K562 (cell line): ENCODE measurements around the gene CYP11A1. TPM values are rescaled to one million over a fixed set of nuclear protein-coding genes. Genes with fewer than 3 reads are reported as not detected.

Source experiments
- ATAC-seq: fragments of 200-7000 bp; cut with Tn5 transposase; 3 replicates; pipeline ENCODE4 v1.9.1; 2020; ENCODE audit warnings: moderate library complexity
- BruUV-seq: library from RNA; stranded (reverse); fragments of 400-500 nt; replicated peaks from 2 replicates; lab custom pipeline; 2021; lab: Mats Ljungman, UMichigan
- CTCF ChIA-PET: fragments of 300-600 bp; formaldehyde crosslinking; extraction: SDS; loops from one replicate; lab custom pipeline; 2021; ENCODE audit warnings: low intra/inter-chr PET ratio; lab: Yijun Ruan, JAX
- POLR2A ChIA-PET: fragments of 300-600, 350-650 bp; sonication (Branson Sonifier 250); formaldehyde crosslinking; extraction: SDS; loops from one replicate; lab custom pipeline; 2021; ENCODE audit warnings: antibody characterized with exemption, inconsistent platforms; lab: Yijun Ruan, JAX
- DNase-seq, 4 experiments: peaks; one replicate each; pipeline versions ENCODE4 v3.0.0 to v3.0.0-alpha.2; 2011 to 2018; ENCODE audit warnings: low spot score in 3 of 4, mixed read lengths in 3 of 4; ENCODE audit errors: extremely low read depth in 1 of 4
- FAIRE-seq: peaks from 2 replicates; lab custom pipeline; 2011; peaks lifted over from hg19 to GRCh38; lab: Jason Lieb, UNC
- H2AFZ ChIP-seq: 2 replicates; pipeline ENCODE4 v1.6.0; 2011; ENCODE audit warnings: low read depth, low read length, control low read depth, inconsistent platforms
- H3K27ac ChIP-seq: fragments of 200-600 bp; 3 replicates; pipeline ENCODE4 v1.8.0; 2011; ENCODE audit warnings: low read depth, mild to moderate bottlenecking, control low read depth, inconsistent platforms, low read length, moderate library complexity, mixed read lengths; ENCODE audit errors: extremely low read depth
- H3K27me3 ChIP-seq, 2 experiments: fragments of 300-600 bp in 1 of 2; 2 replicates in 1 of 2; 3 replicates in 1 of 2; pipeline versions ENCODE4 v1.6.0 to v1.8.0; 2011; ENCODE audit warnings: inconsistent platforms in 2 of 2, low read length in 2 of 2, mild to moderate bottlenecking in 1 of 2, mixed read lengths in 1 of 2, moderate library complexity in 1 of 2; ENCODE audit not compliant: control insufficient read depth in 2 of 2, insufficient read depth in 2 of 2
- H3K36me3 ChIP-seq: fragments of 300-600 bp; 3 replicates; pipeline ENCODE4 v1.8.0; 2011; ENCODE audit warnings: mild to moderate bottlenecking, low read length, inconsistent platforms; ENCODE audit not compliant: control insufficient read depth, insufficient read depth
- H3K4me1 ChIP-seq, 2 experiments: fragments of 200-600 bp in 1 of 2; replicated peaks in 1 of 2; 2 replicates in 1 of 2; 3 replicates in 1 of 2; pipeline versions ENCODE4 v1.5.1 to v1.8.0; 2011; ENCODE audit warnings: inconsistent platforms in 2 of 2, low read length in 2 of 2, mild to moderate bottlenecking in 1 of 2, mixed read lengths in 1 of 2, moderate library complexity in 1 of 2; ENCODE audit not compliant: control insufficient read depth in 2 of 2, insufficient read depth in 2 of 2
- H3K4me2 ChIP-seq: 2 replicates; pipeline ENCODE4 v1.6.1; 2011; ENCODE audit warnings: low read length, control low read depth, inconsistent platforms, mixed read lengths; ENCODE audit not compliant: insufficient read depth
- H3K4me3 ChIP-seq: fragments of 200-600 bp; sonication (generic), shearing (Covaris generic); 2 replicates; pipeline ENCODE4 v1.5.1; 2016; ENCODE audit warnings: control low read depth, inconsistent platforms
- H3K79me2 ChIP-seq: fragments of 200-600 bp; 3 replicates; pipeline ENCODE4 v1.8.0; 2011; ENCODE audit warnings: low read length, inconsistent platforms; ENCODE audit not compliant: control insufficient read depth, insufficient read depth
- H3K9ac ChIP-seq, 2 experiments: 2 replicates each; pipeline versions ENCODE4 v1.6.0 to v1.6.1; 2011; ENCODE audit warnings: low read depth in 2 of 2, low read length in 2 of 2, control low read depth in 1 of 2, inconsistent platforms in 1 of 2, mild to moderate bottlenecking in 1 of 2, mixed read lengths in 1 of 2; ENCODE audit not compliant: insufficient read depth in 1 of 2
- H3K9me1 ChIP-seq: one replicate; pipeline ENCODE4 v1.6.0; 2011; ENCODE audit warnings: inconsistent platforms, mild to moderate bottlenecking, low read length, moderate library complexity; ENCODE audit not compliant: control insufficient read depth, insufficient read depth
- H3K9me3 ChIP-seq: replicated peaks from 2 replicates; pipeline ENCODE4 v1.5.1; 2011; ENCODE audit warnings: low read depth, low read length, inconsistent platforms; ENCODE audit not compliant: control insufficient read depth, insufficient read depth
- H4K20me1 ChIP-seq: replicated peaks from 2 replicates; pipeline ENCODE4 v1.6.1; 2011; ENCODE audit warnings: low read length, inconsistent platforms, mixed read lengths; ENCODE audit not compliant: control insufficient read depth, insufficient read depth
- CEBPB ChIP-seq: fragments of 450-650 bp; IDR thresholded peaks from 2 replicates; pipeline ENCODE4 v1.6.1; 2016; ENCODE audit warnings: missing genetic modification characterization, missing compliant biosample characterization
- ELF1 ChIP-seq: fragments of 200-800 bp; sonication (Bioruptor generic); IDR thresholded peaks from 2 replicates; pipeline ENCODE4 v1.6.1; 2016; ENCODE audit warnings: missing genetic modification characterization, missing compliant biosample characterization
- ETV6 ChIP-seq, 3 experiments: fragments of 150-350 bp in 1 of 3; sonication (generic) in 1 of 3; formaldehyde crosslinking in 1 of 3; IDR thresholded peaks; 2 replicates each; pipeline versions ENCODE4 v1.6.1 to v1.8.0; 2014 to 2022; ENCODE audit warnings: borderline replicate concordance in 2 of 3, low read depth in 2 of 3, antibody characterized with exemption in 1 of 3, low read length in 1 of 3, mild to moderate bottlenecking in 1 of 3, missing genetic modification reagents in 1 of 3
- EZH2 ChIP-seq: IDR thresholded peaks from 2 replicates; pipeline ENCODE4 v1.6.1; 2012; ENCODE audit warnings: low read depth, mild to moderate bottlenecking, inconsistent platforms, low read length, borderline replicate concordance
- LARP7 ChIP-seq: fragments of 450-650 bp; IDR thresholded peaks from 2 replicates; pipeline ENCODE4 v1.6.1; 2016
- NR4A1 ChIP-seq, 2 experiments: fragments of 250-450 bp in 1 of 2; fragments of 450-650 bp in 1 of 2; sonication (Bioruptor Pico) in 1 of 2; IDR thresholded peaks; 2 replicates each; pipeline versions ENCODE4 v1.4.0 to v1.6.1; 2016 to 2020; ENCODE audit warnings: mild to moderate bottlenecking in 2 of 2, missing compliant biosample characterization in 1 of 2, missing genetic modification characterization in 1 of 2, moderate library complexity in 1 of 2
- POLR2AphosphoS2 ChIP-seq: IDR thresholded peaks from 2 replicates; pipeline ENCODE4 v1.6.1; 2012; ENCODE audit warnings: low read length, improper control_type of control experiment
- RAD21 ChIP-seq, 2 experiments: fragments of 250-450 bp in 1 of 2; fragments of 450-650 bp in 1 of 2; sonication (Bioruptor Pico) in 1 of 2; formaldehyde crosslinking in 1 of 2; IDR thresholded peaks in 1 of 2; conservative IDR thresholded peaks in 1 of 2; 2 replicates each; pipeline versions ENCODE4 v1.4.0 to v1.8.0; 2020 to 2022; ENCODE audit warnings: mild to moderate bottlenecking in 2 of 2, moderate library complexity in 1 of 2
- RCOR1 ChIP-seq, 2 experiments: IDR thresholded peaks; 2 replicates each; pipeline ENCODE4 v1.6.1; 2012; ENCODE audit warnings: low read depth in 2 of 2, low read length in 2 of 2, borderline replicate concordance in 1 of 2, improper control_type of control experiment in 1 of 2
- SRSF1 ChIP-seq: fragments of 200-400 bp; formaldehyde crosslinking; IDR thresholded peaks from 2 replicates; pipeline ENCODE4 v1.6.1; 2017; ENCODE audit warnings: mild to moderate bottlenecking, low read depth, low read length, moderate library complexity
- STAT5A ChIP-seq: IDR thresholded peaks from 2 replicates; pipeline ENCODE4 v1.6.1; 2012; ENCODE audit warnings: low read length, inconsistent platforms, borderline replicate concordance
- TRIM24 ChIP-seq, 2 experiments: fragments of 450-650 bp; IDR thresholded peaks; 2 replicates each; pipeline ENCODE4 v1.6.1; 2016
- U2AF2 ChIP-seq: fragments of 200-400 bp; formaldehyde crosslinking; optimal IDR thresholded peaks from 2 replicates; pipeline ENCODE3; 2017; ENCODE audit warnings: low read depth, mild to moderate bottlenecking, low read length
- UBTF ChIP-seq, 2 experiments: IDR thresholded peaks; 2 replicates each; pipeline ENCODE4 v1.6.1; 2012; ENCODE audit warnings: improper control_type of control experiment in 2 of 2, low read depth in 2 of 2, low read length in 2 of 2, borderline replicate concordance in 1 of 2
- ZBTB26 ChIP-seq: fragments of 450-650 bp; formaldehyde crosslinking; IDR thresholded peaks from 2 replicates; pipeline ENCODE4 v1.4.0; 2022; ENCODE audit warnings: missing genetic modification characterization
- ZNF133 ChIP-seq: fragments of 250-450 bp; sonication (Bioruptor Pico); IDR thresholded peaks from 2 replicates; pipeline ENCODE4 v1.4.0; 2020; ENCODE audit warnings: mild to moderate bottlenecking
- ZNF23 ChIP-seq: fragments of 250-450 bp; sonication (Bioruptor Pico); IDR thresholded peaks from 2 replicates; pipeline ENCODE4 v1.4.0; 2020; ENCODE audit warnings: mild to moderate bottlenecking
- ZNF239 ChIP-seq: fragments of 250-450 bp; sonication (Bioruptor Pico); IDR thresholded peaks from 2 replicates; pipeline ENCODE4 v1.4.0; 2020; ENCODE audit warnings: mild to moderate bottlenecking
- WGBS: fragments of 100-300 bp; shearing (Covaris generic); methylation state at CpG from one replicate; pipeline ENCODE4 v1.1.6; 2016; ENCODE audit warnings: low coverage, mixed read lengths; ENCODE audit not compliant: insufficient coverage; ENCODE audit errors: missing lambda C conversion rate; 5-methylcytosine and 5-hydroxymethylcytosine counted together
- in situ Hi-C: fragments of 300-500 bp; cut with MboI; formaldehyde crosslinking; loops from 4 replicates; pipeline ENCODE4 v1.15.0; 2018; ENCODE audit warnings: inconsistent platforms, mixed read lengths
- intact Hi-C: fragments of 100-400 bp; cut with micrococcal nuclease; formaldehyde crosslinking; loops from 2 replicates; pipeline ENCODE4 v1.14.2; 2022
- polyA plus RNA-seq, 8 experiments: library from polyadenylated mRNA; depleted of rRNA in 4 of 8; stranded (reverse) in 5 of 8; unstranded in 3 of 8; fragments of >200 nt; fragmentation: Nextera tagmentation in 2 of 8; fragmentation: Illumina TruSeq in 1 of 8; extraction: Ambion mirVana in 2 of 8; extraction: Trizol in 1 of 8; gene quantifications; 2 replicates each; pipeline versions ENCODE4 v1.2.1 to v1.2.3, GENCODE V29; 2011 to 2014; ENCODE audit warnings: inconsistent platforms in 1 of 8, missing spikeins in 1 of 8
- total RNA-seq, 7 experiments: library from RNA; depleted of rRNA in 6 of 7; stranded (reverse); fragments of >200 nt in 6 of 7; fragmentation: Illumina TruSeq in 2 of 7; extraction: Trizol in 2 of 7; gene quantifications; 2 replicates each; pipeline versions ENCODE4 v1.2.1 to v1.2.3, GENCODE V29; 2011 to 2021; ENCODE audit warnings: low replicate concordance in 1 of 7

The CYP11A1 gene
- total and polyA plus RNA-seq, 9 of the 15 experiments (the other 6 are each of a cell fraction or from before 2014, with no cell fraction given) = 0.06 to 0.24 (median 0.10) TPM; not detected in 4

GRCh38 chr15:74352393-74352910 lies 15.0 kb downstream of the CYP11A1 start (continued):
- TF ChIP-seq UBTF (IDR thresholded peaks at IDR 0.05; ENCODE audit: borderline replicate concordance in 1 of 2, low read depth in 2 of 2, low read length in 2 of 2) = no peak
- TF ChIP-seq RCOR1 (IDR thresholded peaks at IDR 0.05; ENCODE audit: borderline replicate concordance in 1 of 2, low read depth in 2 of 2, low read length in 2 of 2) = no peak
- no peak for TF ChIP-seq ZNF133 (CRISPR knock-in tag)
- no peak for TF ChIP-seq NR4A1 (CRISPR knock-in tag; IDR thresholded peaks at IDR 0.05)
- no peak for TF ChIP-seq NR4A1 (tag; IDR thresholded peaks at IDR 0.05)
- no peak for TF ChIP-seq ETV6 (IDR thresholded peaks at IDR 0.05; ENCODE audit: borderline replicate concordance in 1 of 2, low read depth in 2 of 2, low read length in 1 of 2)
- TF ChIP-seq ETV6 (CRISPR knock-in tag; IDR thresholded peaks at IDR 0.05; ENCODE audit: borderline replicate concordance) = no peak
- no peak for TF ChIP-seq EZH2

GRCh38 chr15:74351670-74352069 lies 15.8 kb downstream of the CYP11A1 start:
- Histone ChIP-seq H2AFZ (no peak overlapping the region), H3K4me1 (no peaks in the 10 kb centered on the region), H3K9me3 (no peaks in the 10 kb centered on the region), H3K9me1 (no peaks in the 10 kb centered on the region), H3K9ac (no peak overlapping the region), H3K27me3 (peaks cover 6 to 16% of the 10 kb centered on the region in 2 experiments; a peak in 4 of 5 replicates), H3K4me3 (no peak overlapping the region), H4K20me1 (no peaks in the 10 kb centered on the region), H3K4me2 (no peak overlapping the region), H3K36me3 (no peaks in the 10 kb centered on the region), H3K27ac (no peak overlapping the region), H3K79me2 (no peaks in the 10 kb centered on the region)
- no peak for FAIRE-seq
- in situ Hi-C loops = no loop called here
- BruUV-seq = no TSS peak
- CTCF ChIA-PET = no interaction called here
- no peak for DNase-seq
- ATAC-seq = no peak
- 3% methylated on average over 3 of the region's 3 CpGs for WGBS
- intact Hi-C loops = no loop called here
- POLR2A ChIA-PET = no interaction called here
- TF ChIP-seq LARP7 = no peak
- no peak for TF ChIP-seq TRIM24 (IDR thresholded peaks at IDR 0.05)
- no peak for TF ChIP-seq POLR2AphosphoS2
- TF ChIP-seq SRSF1 = no peak
- TF ChIP-seq U2AF2 = no peak
- TF ChIP-seq ZNF239 (CRISPR knock-in tag) = no peak
- TF ChIP-seq ELF1 (tag) = no peak
- TF ChIP-seq ZBTB26 = no peak
- TF ChIP-seq CEBPB (tag) = no peak
- TF ChIP-seq ZNF23 (CRISPR knock-in tag) = no peak
- TF ChIP-seq RAD21 (CRISPR knock-in tag; conservative IDR thresholded peaks at IDR 0.05 in 1 of 2, IDR thresholded peaks at IDR 0.05 in 1 of 2) = no peak
- no peak for TF ChIP-seq STAT5A
